IPS-20b (cell line): ENCODE results near the gene PPP4R4.

Source experiments
- H3K27ac ChIP-seq: one replicate; pipeline ENCODE4 v1.5.1; 2013; ENCODE audit warnings: low read length
- H3K27me3 ChIP-seq: 2 replicates; pipeline ENCODE4 v1.6.1; 2013; ENCODE audit warnings: mild to moderate bottlenecking, low read length, inconsistent platforms; ENCODE audit not compliant: insufficient read depth
- H3K36me3 ChIP-seq: 2 replicates; pipeline ENCODE4 v1.6.1; 2013; ENCODE audit warnings: low read depth, mild to moderate bottlenecking, inconsistent platforms, low read length, moderate library complexity; ENCODE audit not compliant: insufficient read depth
- H3K4me1 ChIP-seq: 2 replicates; pipeline ENCODE4 v1.6.1; 2013; ENCODE audit warnings: mild to moderate bottlenecking, control low read depth, inconsistent platforms, low read length, moderate library complexity; ENCODE audit not compliant: insufficient read depth
- H3K4me3 ChIP-seq: 2 replicates; pipeline ENCODE4 v1.5.1; 2013; ENCODE audit warnings: mild to moderate bottlenecking, low read length, inconsistent platforms
- H3K9ac ChIP-seq: 2 replicates; pipeline ENCODE4 v1.6.1; 2013; ENCODE audit warnings: low read depth, mild to moderate bottlenecking, inconsistent platforms, low read length, moderate library complexity
- H3K9me3 ChIP-seq: 2 replicates; pipeline ENCODE4 v1.6.1; 2013; ENCODE audit warnings: mild to moderate bottlenecking, low read depth, low read length, inconsistent platforms; ENCODE audit not compliant: insufficient read depth

PPP4R4 gene

DNA sequence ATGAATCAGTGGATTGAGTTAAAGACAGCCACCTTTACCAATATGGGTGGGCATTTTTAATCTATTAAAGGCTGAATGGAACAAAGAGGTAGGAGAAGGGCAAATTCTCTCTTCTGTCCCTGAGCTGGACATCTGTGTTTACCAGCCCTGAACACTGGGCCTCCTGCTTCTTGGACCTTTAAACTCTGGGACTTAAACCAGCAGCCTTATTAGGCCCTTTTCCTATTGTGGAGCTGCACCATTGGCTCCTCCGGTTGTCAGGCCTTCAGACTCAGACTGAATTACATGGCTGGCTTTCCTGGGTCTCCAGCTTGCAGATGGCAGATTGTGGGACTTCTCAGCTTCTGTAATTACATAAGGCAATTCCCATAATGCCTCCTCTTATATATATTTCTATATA lies 142.6 kb downstream of the PPP4R4 start:
- H3K36me3 ChIP-seq: no peaks in the 10 kb centered on the region
- H3K9ac ChIP-seq: no peak overlapping the region
- H3K4me3 ChIP-seq: no peak overlapping the region
- H3K4me1 ChIP-seq: no peaks in the 10 kb centered on the region
- H3K9me3 ChIP-seq: no peaks in the 10 kb centered on the region
- H3K27me3 ChIP-seq: no peaks in the 10 kb centered on the region
- H3K27ac ChIP-seq: no peak overlapping the region

DNA sequence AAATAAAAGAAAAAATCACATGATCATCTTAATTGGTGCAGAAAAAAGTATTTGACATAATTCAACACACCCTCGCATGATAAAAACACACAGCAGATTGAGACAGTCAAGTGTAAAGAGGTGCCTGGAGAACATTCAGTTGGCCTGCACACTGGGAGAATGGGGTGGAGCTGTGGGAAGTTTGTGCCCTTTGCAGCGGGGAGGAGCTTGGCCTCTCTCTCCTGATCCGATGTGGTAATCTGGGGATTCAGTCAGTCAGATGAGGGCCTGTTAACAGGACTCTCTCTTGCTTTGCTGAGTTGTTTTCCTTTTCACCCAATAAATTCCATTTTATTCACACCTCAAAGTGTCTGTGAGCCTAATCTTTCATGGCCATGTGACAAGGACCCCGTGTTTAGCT lies 143.1 kb downstream of the PPP4R4 start:
- no peaks in the 10 kb centered on the region for H3K4me1 ChIP-seq
- H3K36me3 ChIP-seq: no peaks in the 10 kb centered on the region
- H3K9me3 ChIP-seq: no peaks in the 10 kb centered on the region
- no peak overlapping the region for H3K27ac ChIP-seq
- no peaks in the 10 kb centered on the region for H3K27me3 ChIP-seq
- no peak overlapping the region for H3K4me3 ChIP-seq
- no peak overlapping the region for H3K9ac ChIP-seq

DNA sequence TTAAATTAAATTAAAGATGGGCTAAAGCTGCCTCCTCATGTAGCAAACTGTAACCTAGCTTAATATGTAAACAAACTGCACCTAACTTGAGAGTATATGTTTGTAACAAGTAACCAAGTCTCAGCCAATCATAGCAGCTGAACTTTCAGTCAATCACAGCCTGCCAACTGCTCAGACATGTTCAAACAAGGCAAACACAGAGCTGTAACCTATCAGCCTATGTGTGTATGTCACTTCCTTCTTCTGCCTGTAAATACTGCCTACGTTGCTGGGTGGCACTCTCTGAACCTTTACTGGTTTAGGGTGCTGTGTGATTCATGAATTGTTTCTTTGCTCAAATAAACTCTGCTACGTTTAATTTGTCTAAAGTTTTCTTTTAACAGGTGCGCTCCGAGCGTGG lies 146.1 kb downstream of the PPP4R4 start:
- Histone ChIP-seq H3K4me1 (no peaks in the 10 kb centered on the region), H3K27me3 (no peaks in the 10 kb centered on the region), H3K27ac (no peak overlapping the region), H3K36me3 (no peaks in the 10 kb centered on the region), H3K4me3 (no peak overlapping the region), H3K9me3 (no peaks in the 10 kb centered on the region), H3K9ac (no peak overlapping the region)

DNA sequence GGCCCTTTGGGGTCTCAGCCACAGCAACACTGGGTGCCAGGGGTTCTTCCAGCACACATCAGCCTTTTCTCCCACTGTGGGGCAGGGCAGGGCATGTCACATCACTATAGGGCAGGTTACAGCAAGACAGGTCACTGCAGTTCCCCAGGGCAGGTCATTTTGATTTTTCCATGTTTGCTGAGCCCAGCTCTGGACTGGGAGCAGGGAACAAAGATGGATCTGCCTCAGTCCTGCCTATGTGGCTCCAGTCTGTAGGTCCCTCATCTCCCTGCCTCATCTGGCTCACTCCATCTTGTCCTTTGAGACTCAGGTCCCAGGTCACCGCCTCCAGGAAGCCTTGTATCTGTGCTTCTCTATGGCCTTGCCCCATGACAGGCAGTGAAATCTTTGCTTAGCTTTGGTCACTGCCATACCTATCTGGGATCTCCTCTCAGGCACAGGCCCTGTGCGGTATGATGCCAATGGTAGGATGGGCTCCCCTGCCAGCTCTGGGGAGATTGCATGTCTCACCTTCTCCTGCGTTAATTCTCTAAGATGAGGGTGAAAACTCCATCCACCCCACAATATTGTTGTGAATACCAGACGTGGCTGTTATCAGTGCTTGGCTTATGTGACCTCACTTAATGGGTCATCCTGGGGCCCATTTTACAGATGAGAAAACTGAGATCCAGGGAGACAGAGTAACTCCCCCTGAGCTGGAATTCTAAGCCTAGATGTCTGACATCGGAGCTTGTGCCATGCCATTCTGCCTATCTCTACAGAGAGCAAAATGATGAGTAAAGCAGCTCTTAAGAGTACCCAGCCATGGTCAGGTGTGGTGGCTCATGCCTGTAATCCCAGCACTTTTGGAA lies 147.5 kb downstream of the PPP4R4 start:
- Histone ChIP-seq H3K9me3 (no peaks in the 10 kb centered on the region), H3K36me3 (no peaks in the 10 kb centered on the region), H3K4me3 (no peak overlapping the region), H3K27me3 (no peaks in the 10 kb centered on the region), H3K4me1 (no peaks in the 10 kb centered on the region), H3K27ac (no peak overlapping the region), H3K9ac (no peak overlapping the region)

DNA sequence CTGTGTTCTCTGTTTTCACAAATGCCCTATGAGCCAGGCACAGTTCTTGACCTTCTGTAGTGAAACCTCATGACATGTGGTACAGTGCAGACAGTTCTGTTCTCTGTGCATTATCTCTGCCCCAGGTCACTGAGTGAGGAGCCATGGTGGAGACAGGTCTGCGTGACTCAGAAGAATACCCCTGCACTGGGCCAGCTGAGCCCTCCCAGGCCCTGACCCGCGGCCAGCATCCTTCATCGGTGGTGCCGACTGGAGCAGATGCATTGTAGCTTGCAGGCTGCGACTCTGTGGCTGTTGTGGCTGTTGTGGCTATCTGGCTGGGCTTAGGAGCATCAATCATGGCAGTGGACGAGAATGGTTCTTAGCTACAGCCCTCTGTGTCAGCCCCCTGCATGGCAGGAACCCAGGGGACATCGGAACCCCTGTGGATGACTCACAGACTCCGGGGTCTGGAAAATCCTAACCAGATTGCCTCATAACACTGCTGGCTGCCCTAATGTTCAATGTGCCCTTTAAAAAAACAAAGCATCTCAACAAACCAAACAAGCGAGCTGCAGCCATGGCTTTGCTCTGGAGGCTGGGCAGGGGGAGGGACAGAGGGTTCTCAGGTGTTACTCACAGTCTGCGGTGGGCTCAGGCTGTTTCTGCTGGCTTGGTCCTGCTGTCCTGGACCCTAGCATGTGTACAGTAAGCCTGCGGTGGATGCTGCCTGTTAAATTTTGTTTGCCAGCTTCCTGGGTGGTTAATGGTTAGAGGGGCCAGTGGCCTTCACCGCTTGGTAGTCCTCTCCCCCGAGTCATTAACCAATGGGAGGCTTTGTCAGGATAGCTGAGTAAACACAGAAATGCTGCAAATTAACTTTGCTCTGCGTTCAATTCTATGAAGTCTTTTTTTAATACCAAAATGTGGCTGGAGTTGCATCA lies 148.8 kb downstream of the PPP4R4 start, which contains the start of gene SERPINA6:
TSS of gene SERPINA6 (minus strand) at position 689 of the 923 bp plus-strand sequence. CDS start 8,688 bp downstream, outside the sequence.
- H3K9me3 ChIP-seq: no peaks in the 10 kb centered on the region
- no peak within 1 kb of the TSS for H3K4me3 ChIP-seq
- no peaks in the 10 kb centered on the region for H3K27me3 ChIP-seq
- H3K36me3 ChIP-seq: no peaks in the 10 kb centered on the region
- H3K9ac ChIP-seq: no peak within 1 kb of the TSS
- no peak within 1 kb of the TSS for H3K27ac ChIP-seq
- H3K4me1 ChIP-seq: no peaks in the 10 kb centered on the region

DNA sequence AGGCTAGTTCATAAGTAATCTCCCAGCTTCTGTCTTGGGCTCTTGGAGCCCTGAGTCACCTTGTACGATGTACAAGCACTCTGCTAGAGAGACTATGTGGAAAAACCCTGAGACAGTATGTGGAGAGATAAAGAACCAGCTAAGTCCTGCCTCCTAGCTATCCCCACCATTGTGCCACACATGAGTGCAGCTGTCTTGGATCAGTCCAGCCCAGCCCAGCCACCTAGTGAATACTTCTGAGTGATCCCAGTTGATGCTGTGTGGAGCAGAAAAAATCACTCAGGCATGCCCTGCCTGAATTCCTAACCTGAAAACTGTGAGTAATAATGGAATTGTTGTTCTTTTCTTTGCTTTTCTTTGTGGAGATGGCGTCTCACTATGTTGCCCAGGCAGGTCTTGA lies 154.1 kb downstream of the PPP4R4 start:
- Histone ChIP-seq H3K36me3 (no peaks in the 10 kb centered on the region), H3K4me1 (no peaks in the 10 kb centered on the region), H3K9ac (no peak overlapping the region), H3K27me3 (no peaks in the 10 kb centered on the region), H3K9me3 (no peaks in the 10 kb centered on the region), H3K4me3 (no peak overlapping the region), H3K27ac (no peak overlapping the region)
